Measurements from ENCODE around the gene ZSCAN22.
A peak's percentile ranks its signal among the peaks of the same experiment; 100 is the strongest.
"Not testable (repeated sequence)": the region's sequence is repeated elsewhere in the genome, so short reads cannot be mapped to it uniquely, and the experiment has no call there.

ZSCAN22 gene

DNA sequence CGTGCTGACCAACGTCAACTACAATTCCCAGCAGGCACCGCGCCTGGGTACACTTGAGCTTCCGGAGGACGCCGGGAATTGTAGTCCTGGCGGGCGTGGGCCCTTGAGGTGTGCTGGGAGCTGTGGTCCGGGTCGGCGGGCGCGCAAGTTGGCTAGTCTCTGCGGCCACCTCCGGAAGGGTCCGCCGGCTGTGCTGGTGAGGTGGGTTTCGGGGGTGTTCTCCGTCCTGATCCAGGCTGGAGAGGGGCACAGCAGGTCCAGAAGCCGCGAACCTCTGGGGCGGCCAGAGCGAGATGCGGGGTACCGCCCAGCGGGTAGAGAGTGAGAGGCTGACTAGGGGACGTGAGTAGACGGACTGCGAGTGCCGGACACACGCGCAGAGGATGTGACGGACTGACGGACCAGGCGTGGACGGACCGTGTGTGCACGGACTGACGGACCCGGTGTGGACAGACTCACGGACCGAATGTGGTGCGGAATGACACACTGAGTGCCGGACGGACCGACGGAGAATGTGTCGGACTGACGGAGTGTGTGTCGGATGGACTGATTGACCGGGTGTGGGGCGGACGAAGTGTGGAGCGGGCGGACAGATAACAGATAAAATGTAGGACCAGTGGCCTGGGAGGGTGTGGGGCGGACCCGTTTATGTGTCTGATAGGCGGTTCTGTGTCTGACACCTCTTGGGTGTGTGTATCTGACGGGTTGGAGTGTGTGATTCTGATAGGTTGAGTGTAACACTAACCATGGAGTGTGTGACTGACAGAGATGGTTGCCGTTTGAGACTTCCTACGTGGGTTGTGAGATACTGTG, at the start of gene ZSCAN22:
TSS of gene ZSCAN22 (plus strand) at position 81 of the 813 bp plus-strand sequence. CDS start 7,809 bp downstream, outside the sequence.
- peak; percentile 94 to 96 for DNase-seq

DNA sequence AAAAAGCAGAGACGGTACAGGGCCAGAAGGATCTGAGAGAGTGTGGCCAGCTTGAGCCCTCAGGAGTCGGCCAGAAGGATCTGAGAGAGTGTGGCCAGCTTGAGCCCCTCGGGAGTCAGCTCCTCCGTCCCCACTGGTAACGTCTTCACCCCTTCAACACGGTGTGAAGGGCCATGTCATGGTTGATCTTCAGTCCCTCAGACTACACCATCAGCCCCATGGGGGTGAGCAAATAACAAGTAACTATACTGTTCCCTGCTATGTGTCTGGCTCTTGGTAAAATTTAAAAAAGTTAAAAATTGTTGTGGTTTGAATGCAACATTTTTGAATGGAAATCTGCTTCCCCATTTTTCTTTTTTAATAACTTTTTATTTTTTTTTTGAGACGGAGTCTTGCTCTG, 49.6 kb upstream of the ZSCAN22 start:
- no peak for DNase-seq

GRCh38 chr19:58277748-58278540, 48.9 kb upstream of the ZSCAN22 start:
- DNase-seq, result no peak

GRCh38 chr19:58278541-58279041, 48.2 kb upstream of the ZSCAN22 start, which contains the start of gene ZNF8:
Gene ZNF8, plus strand, starts transcription at chr19:58278955. Its CDS starts 127 bp downstream, at chr19:58279082.
- peak; percentile 82 to 94 for DNase-seq

DNA sequence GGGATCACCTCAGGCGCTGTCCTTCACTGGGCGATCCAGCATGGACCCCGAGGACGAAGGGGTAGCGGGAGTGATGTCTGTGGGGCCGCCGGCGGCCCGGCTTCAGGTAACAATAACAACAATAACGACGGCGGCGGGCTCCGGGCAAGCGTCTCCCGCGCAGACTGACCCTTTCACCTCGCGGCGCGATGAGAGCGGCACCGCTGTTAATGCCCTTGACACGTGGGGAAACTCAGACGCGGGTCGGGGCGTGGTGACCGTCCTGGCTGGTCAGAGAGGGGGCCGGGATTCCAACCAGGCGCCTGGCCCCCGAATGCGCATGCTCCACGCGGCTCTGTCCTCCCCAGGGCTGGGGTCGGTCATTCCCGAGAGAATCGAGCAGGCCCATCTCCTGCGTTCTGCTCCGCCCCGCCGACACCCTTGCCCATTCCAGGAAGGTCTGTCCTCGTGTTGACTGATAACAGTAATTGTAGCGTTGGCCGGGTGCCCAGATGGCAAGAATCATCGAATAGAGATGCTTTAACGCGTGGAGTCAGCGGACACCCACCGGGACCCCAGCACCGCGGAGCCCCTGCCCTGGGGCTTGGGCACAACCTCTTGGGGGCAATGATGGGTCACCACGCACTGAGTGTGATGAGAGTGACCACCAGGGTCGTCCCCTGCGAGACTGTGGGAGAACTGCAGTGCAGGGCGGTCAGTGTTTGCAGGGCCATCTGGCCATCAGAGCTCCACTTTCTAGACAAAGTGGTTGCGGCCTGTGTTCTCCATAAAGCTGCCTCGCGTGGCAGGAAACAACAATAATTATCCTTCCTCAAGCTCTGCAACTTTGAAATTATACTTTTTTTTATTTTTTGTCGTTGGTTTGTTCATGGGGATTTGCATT, 47.5 kb upstream of the ZSCAN22 start:
- DNase-seq, result peak in 1 of 2 experiments; percentile 25

DNA sequence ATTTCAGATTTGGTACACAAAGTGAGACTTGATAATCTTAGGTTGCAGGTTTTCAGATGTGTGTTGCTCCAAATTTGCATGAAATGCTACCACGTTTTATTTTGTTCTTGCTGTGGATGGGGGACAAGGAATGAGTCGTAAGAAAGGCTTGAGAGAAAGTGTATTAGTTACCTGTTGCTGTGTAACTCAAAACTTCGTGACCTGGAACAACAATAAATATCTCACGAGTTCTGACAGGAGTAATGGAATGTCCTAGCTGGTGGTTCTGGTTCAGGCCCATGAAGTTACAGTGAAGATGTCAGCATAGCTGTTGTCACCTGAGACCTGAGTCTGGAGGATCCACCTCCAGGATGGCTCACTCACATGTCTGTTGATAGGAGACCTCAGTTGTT, 46.9 kb upstream of the ZSCAN22 start:
- no peak for DNase-seq

DNA sequence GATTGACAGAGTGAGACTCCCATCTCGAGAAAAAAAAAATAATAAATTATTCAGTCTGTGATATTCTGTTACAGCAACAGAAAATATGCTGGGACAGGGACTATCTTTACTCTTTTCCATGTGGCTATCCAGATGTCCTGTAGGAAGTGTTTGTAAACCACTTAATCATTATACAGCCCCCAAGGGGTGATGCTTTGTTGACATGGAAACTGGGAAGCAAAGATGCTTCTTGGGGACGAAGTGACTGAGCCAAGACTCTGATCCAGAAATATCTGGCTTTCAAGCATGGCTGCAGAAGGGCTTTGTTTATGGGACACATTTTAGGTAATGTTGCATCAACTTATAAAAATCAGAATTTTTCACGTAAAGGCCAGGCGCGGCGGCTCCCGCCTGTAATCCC, 42.6 kb upstream of the ZSCAN22 start:
- DNase-seq, result no peak

DNA sequence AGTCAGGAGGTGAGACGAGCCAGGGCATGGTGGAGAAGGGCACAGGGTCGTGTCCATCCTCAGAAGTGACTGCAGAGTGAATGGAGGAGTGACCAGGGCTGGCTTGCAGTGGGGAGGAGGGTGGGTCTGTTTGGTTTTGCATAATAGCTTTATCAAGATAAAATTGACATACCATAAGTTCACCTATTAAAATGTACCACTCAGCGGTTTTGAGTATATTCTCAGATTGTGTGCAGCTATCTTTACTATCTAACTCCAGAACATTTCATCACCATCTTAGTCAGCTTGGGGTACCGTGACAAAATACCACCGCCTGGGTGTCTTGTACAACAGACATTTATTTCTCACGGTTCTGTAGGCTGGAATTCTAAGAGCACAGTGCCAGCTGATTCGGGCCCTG, 34.9 kb upstream of the ZSCAN22 start:
- DNase-seq, result no peak

DNA sequence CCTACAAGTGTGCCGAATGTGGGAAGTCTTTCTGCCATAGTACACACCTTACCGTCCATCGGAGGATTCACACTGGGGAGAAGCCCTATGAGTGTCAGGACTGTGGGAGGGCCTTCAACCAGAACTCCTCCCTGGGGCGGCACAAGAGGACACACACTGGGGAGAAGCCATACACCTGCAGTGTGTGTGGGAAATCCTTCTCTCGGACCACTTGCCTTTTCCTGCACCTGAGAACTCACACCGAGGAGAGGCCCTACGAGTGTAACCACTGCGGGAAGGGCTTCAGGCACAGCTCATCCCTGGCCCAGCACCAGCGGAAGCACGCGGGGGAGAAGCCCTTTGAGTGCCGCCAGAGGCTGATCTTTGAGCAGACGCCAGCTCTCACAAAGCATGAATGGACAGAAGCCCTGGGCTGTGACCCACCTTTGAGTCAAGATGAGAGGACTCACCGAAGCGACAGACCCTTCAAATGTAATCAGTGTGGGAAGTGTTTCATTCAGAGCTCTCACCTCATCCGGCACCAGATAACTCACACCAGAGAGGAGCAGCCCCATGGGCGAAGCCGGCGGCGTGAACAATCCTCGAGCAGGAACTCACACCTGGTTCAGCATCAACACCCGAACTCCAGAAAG, 31.9 kb upstream of the ZSCAN22 start:
- DNase-seq, result no peak

GRCh38 chr19:58296104-58296503, 30.7 kb upstream of the ZSCAN22 start:
- DNase-seq, result no peak

DNA sequence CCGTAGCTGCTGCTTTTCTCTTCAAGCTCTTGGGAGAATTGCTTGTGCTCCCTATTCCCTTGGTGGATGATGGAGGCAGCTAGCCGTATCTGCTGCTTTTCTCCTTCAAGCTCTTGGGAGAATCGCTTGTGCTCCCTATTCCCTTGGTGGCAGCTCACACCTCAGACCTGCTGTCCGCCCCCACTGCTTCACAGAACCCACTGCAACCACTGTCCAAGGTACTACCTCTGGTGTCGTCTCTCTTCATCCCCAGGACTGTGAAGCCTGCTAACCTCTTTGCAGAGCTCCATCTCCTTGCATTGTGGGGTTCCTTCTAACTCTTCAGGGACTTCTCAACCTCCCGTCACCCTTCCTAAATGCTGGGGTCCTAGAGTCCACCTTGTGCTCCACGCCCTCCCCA, 26.2 kb upstream of the ZSCAN22 start:
- no peak for DNase-seq

GRCh38 chr19:58304255-58304654, 22.5 kb upstream of the ZSCAN22 start:
- no peak for DNase-seq

GRCh38 chr19:58304748-58305064, 22.1 kb upstream of the ZSCAN22 start:
- no peak for DNase-seq

DNA sequence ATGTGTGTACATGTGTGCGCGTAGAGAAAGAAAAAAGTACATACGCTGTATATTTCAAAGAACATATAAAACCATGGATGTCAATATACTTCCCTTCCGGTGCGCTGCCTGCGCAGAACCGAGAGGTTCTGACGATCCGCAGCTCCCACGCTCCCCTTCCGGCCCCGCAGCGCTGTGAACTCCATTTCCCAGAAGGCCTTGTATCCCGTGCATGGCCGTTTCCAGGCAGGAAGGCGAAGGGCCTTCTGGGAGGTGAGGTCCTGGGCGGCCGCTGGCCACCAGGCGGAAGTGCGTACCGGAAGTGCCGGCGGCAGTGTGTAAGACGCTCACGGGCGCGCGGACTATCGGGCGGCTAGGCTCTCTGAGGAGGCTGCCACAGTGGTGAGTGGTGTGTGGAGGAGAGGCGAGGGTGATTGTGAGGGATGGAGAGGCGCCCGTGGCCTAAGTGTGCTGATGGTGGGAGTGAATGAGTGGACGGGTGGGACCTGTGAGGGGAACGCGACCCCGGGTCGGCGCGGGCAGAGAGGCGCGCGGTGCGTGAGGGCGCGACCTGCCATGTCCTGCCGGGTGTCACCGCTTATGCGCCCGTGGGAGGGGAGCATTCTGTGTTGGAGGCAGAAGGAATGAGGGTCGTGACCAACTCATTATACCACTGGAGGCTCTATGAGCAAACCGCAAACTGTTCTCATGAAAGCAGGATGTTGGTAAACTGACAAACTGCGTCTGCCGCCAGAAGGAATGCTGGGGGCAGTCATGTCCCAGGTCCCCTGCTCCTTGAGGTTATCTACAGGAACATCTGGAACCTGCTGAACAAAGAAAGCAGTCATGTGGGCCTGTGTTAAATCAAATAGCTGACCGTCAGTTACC, 21.5 kb upstream of the ZSCAN22 start, which contains the start of gene ERVK3-1:
TSS of gene ERVK3-1 (plus strand) at position 313 of the 867 bp plus-strand sequence. CDS start 6,792 bp downstream, outside the sequence.
- peak; percentile 90 to 98 for DNase-seq

- no peak for DNase-seq
These were observed 20.9 kb upstream of the ZSCAN22 start for GRCh38 chr19:58305932-58306323.

- DNase-seq, result no peak
These were observed 19.1 kb upstream of the ZSCAN22 start for GRCh38 chr19:58307736-58308135.

- not testable (repeated sequence) for DNase-seq
These were observed 16.1 kb upstream of the ZSCAN22 start for GRCh38 chr19:58310685-58311084.

DNA sequence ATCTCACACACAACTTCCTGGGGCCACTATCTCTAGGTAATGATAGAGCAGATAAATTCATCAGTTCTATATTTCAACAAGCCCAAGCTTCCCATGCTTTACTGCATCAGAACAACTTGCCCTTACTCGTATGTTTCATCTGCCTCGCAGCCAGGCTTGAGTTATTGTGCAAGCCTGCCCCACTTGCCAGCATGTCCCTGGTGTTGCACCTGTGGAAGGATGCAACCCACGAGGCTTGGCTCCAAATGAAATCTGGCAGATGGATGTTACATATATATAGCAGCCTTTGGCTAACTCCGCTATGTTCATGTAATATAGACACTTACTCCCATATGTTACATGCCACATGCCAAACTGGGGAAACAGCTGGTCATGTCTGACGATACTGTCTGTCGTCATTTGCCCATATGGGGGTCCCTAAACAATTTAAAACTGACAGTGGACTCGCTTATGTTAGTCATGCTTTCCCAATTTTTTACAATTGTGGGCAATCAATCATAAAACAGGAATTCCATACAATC, 15.4 kb upstream of the ZSCAN22 start:
- DNase-seq, result peak in 1 of 2 experiments; percentile 21

- no peak for DNase-seq
These were observed 11.2 kb upstream of the ZSCAN22 start for GRCh38 chr19:58315580-58315979.

DNA sequence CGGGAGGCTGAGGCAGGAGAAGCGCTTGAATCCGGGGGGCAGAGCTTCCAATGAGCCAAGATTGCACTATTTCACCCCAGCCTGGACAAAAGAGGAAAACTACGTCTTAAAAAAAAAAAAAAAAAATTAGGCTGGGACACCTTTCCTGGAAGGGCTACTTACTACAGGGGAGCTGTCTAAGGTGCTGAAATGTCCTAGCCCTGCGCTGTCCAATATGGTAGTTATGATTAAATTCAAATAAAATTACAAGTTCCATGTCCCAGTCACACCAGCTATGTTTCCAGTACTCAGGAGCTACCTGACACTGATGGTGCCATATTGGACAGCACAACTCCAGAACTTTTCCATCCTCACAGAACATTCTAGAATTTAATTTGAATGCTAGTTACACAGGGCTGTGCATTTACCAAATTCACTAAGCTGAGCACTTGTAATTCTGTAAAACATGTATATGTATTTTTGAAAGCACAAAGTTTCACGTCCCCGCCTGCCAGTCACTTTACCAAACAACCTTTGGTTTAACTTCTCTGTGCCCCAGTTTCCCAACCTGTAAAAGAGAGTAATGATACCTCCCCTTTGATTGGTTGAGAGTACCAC, 9.2 kb upstream of the ZSCAN22 start:
- no peak for DNase-seq

GRCh38 chr19:58318297-58318696, 8.5 kb upstream of the ZSCAN22 start:
- DNase-seq, result no peak

Data from NCI-H446 (cell line).